Coronary artery (tissue), 2 donors: ENCODE data around the gene DUSP28.

Source experiments
- DNase-seq: peaks from one replicate; pipeline ENCODE4 v3.0.0-alpha.2; 2017; ENCODE audit warnings: low spot score
- H3K27ac ChIP-seq, 2 donors: fragments of 200-600 bp; sonication (generic); one replicate each; pipeline ENCODE4 v1.5.1; 2016 to 2019
- H3K4me3 ChIP-seq: fragments of 200-600 bp; sonication (generic); 2 replicates; pipeline ENCODE4 v1.5.1; 2016; ENCODE audit warnings: mild to moderate bottlenecking, moderate library complexity
- CTCF ChIP-seq: fragments of 200-600 bp; sonication (generic); IDR thresholded peaks from one replicate; pipeline ENCODE4 v1.5.1; 2019; ENCODE audit warnings: antibody characterized with exemption

Gene DUSP28

DNA sequence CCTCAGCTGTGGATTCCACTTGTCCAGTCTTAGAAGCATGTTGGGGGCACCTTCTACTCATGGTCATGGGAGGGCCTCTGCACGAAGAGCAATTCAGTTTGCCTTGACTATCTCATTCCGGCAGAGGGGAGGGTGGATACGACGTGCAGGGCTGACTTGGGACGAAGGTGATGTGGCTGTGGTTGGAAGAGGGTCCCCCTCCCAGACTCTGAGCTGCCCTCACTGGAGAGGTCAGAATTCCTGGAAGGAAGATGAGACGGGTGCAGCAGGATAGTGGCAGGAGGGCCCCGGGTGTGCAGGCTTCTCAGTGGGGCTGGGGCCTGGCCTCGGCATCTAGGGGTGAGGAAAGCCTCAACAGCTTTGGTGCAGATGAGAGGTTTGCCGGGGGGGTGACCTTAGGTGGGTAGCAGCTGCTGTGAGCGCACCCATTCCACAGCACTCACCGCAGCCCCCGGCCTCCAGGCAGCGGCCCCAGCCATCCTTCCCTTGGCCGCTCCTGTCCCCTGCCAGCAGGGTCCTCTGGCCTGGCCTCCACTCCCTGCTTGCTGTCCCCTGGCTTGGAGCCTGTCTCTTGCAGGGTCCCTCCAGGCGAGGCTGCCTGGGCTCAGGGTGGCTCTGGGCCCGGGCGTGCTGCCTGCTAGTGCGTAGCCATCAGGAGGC, 11.3 kb downstream of the DUSP28 start:
- H3K27ac ChIP-seq: no peak overlapping the region
- no peak for DNase-seq
- no peak overlapping the region for H3K4me3 ChIP-seq
- TF ChIP-seq CTCF: no peak

- Histone ChIP-seq H3K4me3 (no peak overlapping the region), H3K27ac (no peak overlapping the region)
- no peak for DNase-seq
- no peak for TF ChIP-seq CTCF
These were observed 12.2 kb downstream of the DUSP28 start for GRCh38 chr2:240572141-240573031.

- Histone ChIP-seq H3K4me3 (no peak overlapping the region), H3K27ac (no peak overlapping the region)
- no peak for DNase-seq
- TF ChIP-seq CTCF: no peak
These were observed 12.9 kb downstream of the DUSP28 start for GRCh38 chr2:240573071-240573515.

DNA sequence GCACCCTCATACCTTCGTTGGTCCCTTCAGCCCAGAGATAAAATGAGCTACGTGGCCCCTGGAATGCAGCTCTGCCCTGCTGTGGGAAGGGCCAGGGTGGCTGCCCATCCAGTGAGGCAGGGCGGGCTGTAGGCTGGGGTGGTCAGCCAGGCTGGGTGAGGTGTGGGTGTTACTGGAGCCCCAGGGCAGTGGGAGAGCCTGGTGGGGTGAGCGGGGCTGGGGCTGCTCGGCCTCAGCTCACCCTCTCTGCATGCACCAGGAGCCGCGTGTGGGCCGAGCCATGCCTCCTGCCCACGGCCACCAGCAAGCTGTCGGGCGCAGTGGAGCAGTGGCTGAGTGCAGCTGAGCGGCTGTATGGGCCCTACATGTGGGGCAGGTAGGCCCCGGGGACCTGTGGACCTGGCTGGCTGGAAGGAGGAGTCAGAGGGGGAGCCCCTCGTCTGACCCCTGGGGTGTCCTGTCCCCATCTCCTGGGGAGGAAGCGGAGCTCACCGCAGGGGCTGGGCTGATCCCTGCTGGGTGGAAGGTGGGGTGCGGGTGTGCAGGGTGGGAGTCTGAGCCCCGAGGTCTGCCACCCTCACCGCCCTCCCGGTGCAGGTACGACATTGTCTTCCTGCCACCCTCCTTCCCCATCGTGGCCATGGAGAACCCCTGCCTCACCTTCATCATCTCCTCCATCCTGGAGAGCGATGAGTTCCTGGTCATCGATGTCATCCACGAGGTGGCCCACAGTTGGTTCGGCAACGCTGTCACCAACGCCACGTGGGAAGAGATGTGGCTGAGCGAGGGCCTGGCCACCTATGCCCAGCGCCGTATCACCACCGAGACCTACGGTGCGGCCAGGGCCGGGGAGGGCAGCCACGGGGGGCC, 13.6 kb downstream of the DUSP28 start:
- TF ChIP-seq CTCF: no peak
- DNase-seq: no peak
- no peak overlapping the region for H3K27ac ChIP-seq

GRCh38 chr2:240574386-240575100, 14.4 kb downstream of the DUSP28 start:
- TF ChIP-seq CTCF: no peak
- no peak overlapping the region for H3K27ac ChIP-seq
- no peak overlapping the region for H3K4me3 ChIP-seq
- DNase-seq: no peak

More for the DNA sequence above, 13.6 kb downstream of the DUSP28 start:
- no peak overlapping the region for H3K4me3 ChIP-seq

GRCh38 chr2:240575101-240575965, 15.2 kb downstream of the DUSP28 start:
- H3K4me3 ChIP-seq: no peak overlapping the region
- TF ChIP-seq CTCF: no peak
- no peak for DNase-seq
- no peak overlapping the region for H3K27ac ChIP-seq
